ENCODE results near the gene SUGCT. TPM values are rescaled to one million over a fixed set of nuclear protein-coding genes. Genes with fewer than 3 reads are reported as not detected.

SUGCT gene
- total RNA-seq, 1 donor from 2014 or later: 9.8 TPM

DNA sequence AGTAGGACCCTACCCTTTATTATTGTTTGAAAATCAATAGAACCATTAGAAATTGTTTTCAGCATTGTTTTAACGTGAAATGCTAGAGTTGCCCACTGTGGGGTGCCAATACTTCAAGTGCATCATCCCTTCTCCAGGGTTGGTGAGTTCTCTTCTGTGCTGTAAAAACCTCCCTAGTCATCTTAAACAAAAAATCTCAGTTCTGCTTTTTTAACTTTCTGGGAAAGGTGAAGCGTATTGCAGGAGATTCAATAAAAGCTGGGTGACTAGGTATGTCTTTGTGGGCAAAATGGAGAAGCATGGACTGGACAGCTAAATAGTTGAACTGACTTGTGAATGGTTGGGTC lies 699.1 kb downstream of the SUGCT start:
- H3K27ac Mint-ChIP-seq: no peak overlapping the region
- peaks cover 19% of the 10 kb centered on the region for H3K9me3 Mint-ChIP-seq
- H3K4me1 Mint-ChIP-seq: peaks cover 8% of the 10 kb centered on the region
- TF ChIP-seq, protein P1, sequence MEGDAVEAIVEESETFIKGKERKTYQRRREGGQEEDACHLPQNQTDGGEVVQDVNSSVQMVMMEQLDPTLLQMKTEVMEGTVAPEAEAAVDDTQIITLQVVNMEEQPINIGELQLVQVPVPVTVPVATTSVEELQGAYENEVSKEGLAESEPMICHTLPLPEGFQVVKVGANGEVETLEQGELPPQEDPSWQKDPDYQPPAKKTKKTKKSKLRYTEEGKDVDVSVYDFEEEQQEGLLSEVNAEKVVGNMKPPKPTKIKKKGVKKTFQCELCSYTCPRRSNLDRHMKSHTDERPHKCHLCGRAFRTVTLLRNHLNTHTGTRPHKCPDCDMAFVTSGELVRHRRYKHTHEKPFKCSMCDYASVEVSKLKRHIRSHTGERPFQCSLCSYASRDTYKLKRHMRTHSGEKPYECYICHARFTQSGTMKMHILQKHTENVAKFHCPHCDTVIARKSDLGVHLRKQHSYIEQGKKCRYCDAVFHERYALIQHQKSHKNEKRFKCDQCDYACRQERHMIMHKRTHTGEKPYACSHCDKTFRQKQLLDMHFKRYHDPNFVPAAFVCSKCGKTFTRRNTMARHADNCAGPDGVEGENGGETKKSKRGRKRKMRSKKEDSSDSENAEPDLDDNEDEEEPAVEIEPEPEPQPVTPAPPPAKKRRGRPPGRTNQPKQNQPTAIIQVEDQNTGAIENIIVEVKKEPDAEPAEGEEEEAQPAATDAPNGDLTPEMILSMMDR (IDR thresholded peaks at IDR 0.05; ENCODE audit: unreplicated experiment): no peak
- no peaks in the 10 kb centered on the region for H3K27me3 Mint-ChIP-seq (ENCODE audit: low read depth)
- no peak for DNase-seq (ENCODE audit: low spot score in 2 of 2, unreplicated experiment in 2 of 2)
- peaks cover 5% of the 10 kb centered on the region for H3K36me3 Mint-ChIP-seq
- H3K4me3 Mint-ChIP-seq: no peak overlapping the region

- Mint-ChIP-seq H3K27ac (no peak overlapping the region), H3K36me3 (peaks cover 13% of the 10 kb centered on the region), H3K27me3 (ENCODE audit: low read depth) (no peaks in the 10 kb centered on the region), H3K4me1 (peaks cover 8% of the 10 kb centered on the region), H3K4me3 (no peak overlapping the region), H3K9me3 (peaks cover 36% of the 10 kb centered on the region)
- TF ChIP-seq, protein P1 (IDR thresholded peaks at IDR 0.05; ENCODE audit: unreplicated experiment): no peak
- no peak for DNase-seq (ENCODE audit: low spot score in 2 of 2, unreplicated experiment in 2 of 2)
Measured at GRCh38 chr7:40836218-40836617, 701.4 kb downstream of the SUGCT start.

- Mint-ChIP-seq H3K4me3 (no peak overlapping the region), H3K9me3 (peaks cover 54% of the 10 kb centered on the region), H3K36me3 (peaks cover 21% of the 10 kb centered on the region), H3K27ac (no peak overlapping the region), H3K4me1 (peaks cover 4% of the 10 kb centered on the region), H3K27me3 (ENCODE audit: low read depth) (no peaks in the 10 kb centered on the region)
- TF ChIP-seq, protein P1 (IDR thresholded peaks at IDR 0.05; ENCODE audit: unreplicated experiment): no peak
- no peak for DNase-seq (ENCODE audit: low spot score in 2 of 2, unreplicated experiment in 2 of 2)
Measured at GRCh38 chr7:40839881-40840280, 705.1 kb downstream of the SUGCT start.

DNA sequence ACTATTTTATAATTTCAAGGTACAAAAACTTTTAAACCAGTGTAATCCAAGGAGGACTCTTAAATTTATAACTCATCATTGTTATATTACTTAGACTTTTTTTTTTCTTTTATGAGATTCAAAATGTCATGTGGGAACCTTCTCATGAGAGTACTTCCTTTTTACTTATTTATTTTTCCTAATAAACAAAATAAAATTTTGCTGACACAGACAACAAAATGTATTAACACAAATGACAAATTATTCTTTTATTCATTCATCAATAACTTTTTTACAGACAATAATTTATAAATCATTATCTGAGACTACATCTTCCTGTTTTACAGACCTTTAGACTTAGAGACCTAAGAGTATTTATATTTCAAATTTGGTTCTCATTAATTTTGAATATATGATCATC lies 706.2 kb downstream of the SUGCT start:
- H3K4me1 Mint-ChIP-seq: peaks cover 9% of the 10 kb centered on the region
- no peaks in the 10 kb centered on the region for H3K27me3 Mint-ChIP-seq (ENCODE audit: low read depth)
- H3K9me3 Mint-ChIP-seq: peaks cover 54% of the 10 kb centered on the region
- no peak overlapping the region for H3K27ac Mint-ChIP-seq
- no peak overlapping the region for H3K4me3 Mint-ChIP-seq
- TF ChIP-seq, protein P1 (IDR thresholded peaks at IDR 0.05; ENCODE audit: unreplicated experiment): no peak
- DNase-seq (ENCODE audit: low spot score in 2 of 2, unreplicated experiment in 2 of 2): no peak
- H3K36me3 Mint-ChIP-seq: peaks cover 21% of the 10 kb centered on the region

DNA sequence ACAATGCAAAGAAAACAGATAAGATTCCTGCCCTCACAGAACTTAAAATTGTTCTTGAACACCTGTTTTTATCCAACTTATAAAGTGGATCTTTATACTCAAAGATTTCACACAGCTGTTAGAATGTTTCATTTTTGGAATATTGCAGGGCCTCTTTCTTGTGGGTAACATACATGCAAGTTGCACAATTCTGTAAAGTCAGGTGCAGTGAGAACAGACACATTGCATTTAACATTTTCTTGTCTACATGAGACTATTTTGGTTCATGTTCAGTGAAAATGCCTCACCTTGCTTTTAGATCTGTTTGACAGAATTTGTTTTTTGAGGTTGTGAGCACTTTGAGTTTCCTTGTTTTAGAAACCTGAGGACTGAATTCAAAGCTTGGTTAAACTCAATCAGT lies 707.8 kb downstream of the SUGCT start:
- Mint-ChIP-seq H3K27ac (no peak overlapping the region), H3K9me3 (peaks cover 46% of the 10 kb centered on the region), H3K4me1 (peaks cover 13% of the 10 kb centered on the region), H3K4me3 (no peak overlapping the region), H3K27me3 (ENCODE audit: low read depth) (no peaks in the 10 kb centered on the region), H3K36me3 (peaks cover 21% of the 10 kb centered on the region)
- TF ChIP-seq, protein P1 (IDR thresholded peaks at IDR 0.05; ENCODE audit: unreplicated experiment): no peak
- no peak for DNase-seq (ENCODE audit: low spot score in 2 of 2, unreplicated experiment in 2 of 2)

GRCh38 chr7:40843338-40843985 lies 708.7 kb downstream of the SUGCT start:
- TF ChIP-seq, protein P1 (IDR thresholded peaks at IDR 0.05; ENCODE audit: unreplicated experiment): no peak
- Mint-ChIP-seq H3K36me3 (peaks cover 17% of the 10 kb centered on the region), H3K27ac (no peak overlapping the region), H3K9me3 (peaks cover 39% of the 10 kb centered on the region), H3K4me3 (no peak overlapping the region), H3K4me1 (peaks cover 13% of the 10 kb centered on the region), H3K27me3 (ENCODE audit: low read depth) (no peaks in the 10 kb centered on the region)
- no peak for DNase-seq (ENCODE audit: low spot score in 2 of 2, unreplicated experiment in 2 of 2)

All from mesothelial cell of epicardium (in vitro differentiated cells).